Measurements from ENCODE around the gene FAM20B.

- TF ChIP-seq CTCF (IDR thresholded peaks at IDR 0.05) (no peak), POLR2A (IDR thresholded peaks at IDR 0.05) (no peak)
Observed at GRCh38 chr1:179030130-179030529, 4.4 kb downstream of the FAM20B start.

All from lower leg skin (tissue), 3 donors.